Activated CD8-positive, alpha-beta memory T cell treated with anti-CD3 and anti-CD28 coated beads, Interleukin-2, amount 50 U/mL, for 1 hour (primary cell): ENCODE measurements around the gene FOXI1.
"Not testable (repeated sequence)": the region's sequence is repeated elsewhere in the genome, so short reads cannot be mapped to it uniquely, and the experiment has no call there.

Experiments used
- DNase-seq: peaks from one replicate; pipeline ENCODE4 v3.0.0-alpha.2; 2020; ENCODE audit errors: extremely low read depth

Gene FOXI1

DNA sequence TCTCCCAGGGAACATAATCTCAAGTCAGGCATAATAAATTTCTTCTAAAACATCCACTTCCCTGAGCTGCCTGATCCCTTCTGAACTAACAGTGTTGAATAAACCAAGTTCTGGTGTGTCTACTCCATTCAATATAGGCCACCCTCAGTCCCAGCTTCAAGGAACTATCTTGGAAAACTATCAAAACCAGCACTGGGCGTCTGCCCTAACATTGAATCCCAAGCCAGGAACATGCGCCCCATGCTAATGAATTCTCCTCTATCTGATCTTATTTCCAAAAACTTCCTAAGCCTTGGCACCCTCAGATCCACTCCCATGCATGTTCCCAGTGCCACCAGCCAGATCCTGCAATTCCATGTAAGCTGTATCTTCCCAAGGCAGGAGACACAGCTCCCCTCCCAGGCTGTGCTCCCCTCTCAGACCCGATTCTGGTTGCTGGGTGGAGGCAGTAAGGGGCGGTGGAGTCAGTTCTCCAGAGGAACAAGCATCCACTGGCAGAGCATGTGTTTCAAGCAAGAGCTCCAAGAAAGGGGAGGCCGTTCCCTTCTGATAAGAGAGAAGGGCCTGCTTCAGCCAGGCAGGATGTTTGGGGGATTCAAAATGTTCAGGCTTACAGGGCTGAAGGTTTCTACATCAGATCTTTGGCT is 13.1 kb upstream of the FOXI1 start:
- no peak for DNase-seq

GRCh38 chr5:170094329-170094728 is 11.4 kb upstream of the FOXI1 start:
- not testable (repeated sequence) for DNase-seq

GRCh38 chr5:170095646-170096045 is 10.1 kb upstream of the FOXI1 start:
- DNase-seq, result no peak

- DNase-seq, result no peak
These were observed 7.8 kb upstream of the FOXI1 start for GRCh38 chr5:170097934-170098333.

DNA sequence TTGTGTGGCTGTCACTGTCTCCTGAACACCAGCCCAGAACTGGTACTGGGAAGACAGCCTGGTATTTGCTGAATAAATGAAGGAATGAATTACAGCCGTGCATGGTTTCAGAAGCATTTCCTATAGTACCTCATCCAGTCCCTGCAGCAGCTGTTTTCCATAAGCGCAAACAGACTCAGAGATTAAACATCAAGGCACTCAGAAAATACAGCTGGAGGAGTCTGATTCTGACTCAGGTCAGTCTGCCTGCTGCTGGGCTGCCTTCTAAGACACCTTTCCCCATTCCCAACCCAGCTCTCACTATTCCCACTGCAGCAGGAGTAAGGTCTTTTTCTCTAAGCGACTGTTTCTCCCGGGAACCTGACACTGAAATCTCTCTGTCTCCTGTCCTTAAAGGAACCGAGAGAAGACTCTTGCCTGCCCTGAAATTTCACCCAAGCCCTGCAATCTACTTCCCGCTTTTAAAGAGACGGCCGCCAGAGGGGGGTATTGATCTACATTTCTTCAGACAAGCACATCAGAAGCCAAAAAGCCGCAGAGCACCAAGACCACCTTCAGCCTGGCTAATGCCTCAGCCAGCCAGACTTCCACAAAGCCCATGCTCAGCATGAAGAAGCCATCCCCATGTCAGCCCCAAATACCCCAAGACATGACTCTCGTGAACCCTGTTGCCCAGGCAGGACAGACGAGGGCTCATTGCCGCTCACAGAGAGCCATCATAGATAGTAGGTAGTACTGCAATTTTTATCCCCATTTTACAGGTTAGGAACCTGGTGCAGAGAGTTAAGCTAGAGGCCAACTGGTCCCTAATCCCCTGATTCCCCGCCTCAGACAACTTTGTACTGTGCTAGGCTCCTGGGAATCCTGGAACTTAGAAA is 5.4 kb upstream of the FOXI1 start:
- peak; percentile 17 for DNase-seq

DNA sequence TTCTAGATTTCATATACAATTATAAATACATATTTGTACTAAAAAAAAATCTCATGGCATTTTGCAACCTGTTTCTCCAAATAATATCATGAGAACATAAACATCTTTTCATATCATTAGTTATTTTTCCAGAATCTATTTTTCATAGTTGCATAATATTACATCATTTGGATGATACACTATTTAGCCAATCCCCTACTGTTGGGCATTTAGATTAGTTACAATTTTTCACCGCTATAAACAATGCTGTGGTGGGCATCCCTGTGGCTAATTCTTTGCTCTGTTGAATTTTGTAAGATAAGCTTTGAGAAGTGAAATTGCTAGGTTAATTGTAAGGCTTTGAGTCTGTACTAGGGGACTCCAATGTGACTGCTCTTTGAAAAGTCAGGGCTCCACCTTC is 2.2 kb upstream of the FOXI1 start:
- no peak for DNase-seq

DNA sequence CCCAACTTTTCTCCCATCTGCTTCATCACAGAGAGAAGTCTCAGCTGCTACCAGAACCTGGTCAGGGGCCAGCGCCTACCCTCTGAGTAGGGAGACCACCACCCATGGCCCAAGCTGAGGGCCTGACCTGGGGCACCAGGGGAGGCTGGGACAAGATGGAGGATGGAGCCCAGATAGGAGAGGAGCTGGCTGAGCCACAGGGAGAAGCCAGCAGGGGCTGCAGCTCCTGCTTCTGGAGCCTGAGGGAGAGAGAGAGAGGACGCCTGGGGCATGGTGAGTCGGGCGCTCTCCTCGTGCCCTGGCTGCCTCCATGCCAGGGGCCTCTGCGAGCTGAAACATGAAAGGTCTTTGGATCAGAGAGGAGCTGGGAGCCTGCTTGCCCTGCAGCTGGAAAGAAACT is 1.4 kb upstream of the FOXI1 start:
- no peak for DNase-seq

DNA sequence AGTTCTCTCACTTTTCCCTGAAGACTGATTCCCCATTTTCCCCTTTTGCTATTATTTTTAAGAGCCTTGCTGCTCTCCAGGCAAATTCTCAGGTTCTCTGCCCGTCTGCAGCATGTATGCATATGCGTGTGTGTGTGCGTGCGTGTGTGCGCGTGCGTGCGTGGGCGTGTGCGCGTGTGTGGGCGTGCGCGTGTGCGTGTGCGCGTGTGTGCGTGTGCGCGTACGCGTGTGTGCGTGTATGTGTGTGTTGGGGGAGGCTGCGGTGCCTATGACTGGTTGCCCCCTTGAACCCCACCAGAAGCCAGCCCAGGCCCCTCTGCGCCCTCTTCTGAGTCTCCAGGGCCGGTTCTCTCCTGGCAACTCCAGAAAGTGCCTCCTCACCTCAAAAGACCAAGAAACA is 987 bp upstream of the FOXI1 start:
- no peak for DNase-seq

- DNase-seq, result no peak
These were observed 2.0 kb downstream of the FOXI1 start for GRCh38 chr5:170107674-170108073.

DNA sequence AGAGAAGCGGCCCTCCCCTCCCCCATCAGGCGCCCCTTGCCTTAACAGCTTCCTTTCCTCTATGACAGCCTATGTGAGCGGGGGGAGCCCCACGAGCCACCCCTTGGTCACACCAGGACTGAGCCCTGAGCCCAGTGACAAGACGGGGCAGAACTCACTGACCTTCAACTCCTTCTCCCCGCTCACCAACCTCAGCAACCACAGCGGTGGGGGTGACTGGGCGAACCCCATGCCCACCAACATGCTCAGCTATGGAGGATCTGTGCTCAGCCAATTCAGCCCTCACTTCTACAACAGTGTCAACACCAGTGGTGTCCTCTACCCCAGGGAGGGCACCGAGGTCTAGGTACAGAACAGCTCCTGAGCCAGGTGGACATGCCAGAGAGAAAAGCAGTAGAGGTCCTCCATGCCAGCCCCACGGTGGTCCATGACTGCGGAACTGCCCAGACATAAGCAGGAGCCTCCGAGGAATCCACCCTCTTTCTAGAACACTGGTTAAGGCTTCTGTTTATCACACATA is 2.6 kb downstream of the FOXI1 start:
- DNase-seq, result no peak

DNA sequence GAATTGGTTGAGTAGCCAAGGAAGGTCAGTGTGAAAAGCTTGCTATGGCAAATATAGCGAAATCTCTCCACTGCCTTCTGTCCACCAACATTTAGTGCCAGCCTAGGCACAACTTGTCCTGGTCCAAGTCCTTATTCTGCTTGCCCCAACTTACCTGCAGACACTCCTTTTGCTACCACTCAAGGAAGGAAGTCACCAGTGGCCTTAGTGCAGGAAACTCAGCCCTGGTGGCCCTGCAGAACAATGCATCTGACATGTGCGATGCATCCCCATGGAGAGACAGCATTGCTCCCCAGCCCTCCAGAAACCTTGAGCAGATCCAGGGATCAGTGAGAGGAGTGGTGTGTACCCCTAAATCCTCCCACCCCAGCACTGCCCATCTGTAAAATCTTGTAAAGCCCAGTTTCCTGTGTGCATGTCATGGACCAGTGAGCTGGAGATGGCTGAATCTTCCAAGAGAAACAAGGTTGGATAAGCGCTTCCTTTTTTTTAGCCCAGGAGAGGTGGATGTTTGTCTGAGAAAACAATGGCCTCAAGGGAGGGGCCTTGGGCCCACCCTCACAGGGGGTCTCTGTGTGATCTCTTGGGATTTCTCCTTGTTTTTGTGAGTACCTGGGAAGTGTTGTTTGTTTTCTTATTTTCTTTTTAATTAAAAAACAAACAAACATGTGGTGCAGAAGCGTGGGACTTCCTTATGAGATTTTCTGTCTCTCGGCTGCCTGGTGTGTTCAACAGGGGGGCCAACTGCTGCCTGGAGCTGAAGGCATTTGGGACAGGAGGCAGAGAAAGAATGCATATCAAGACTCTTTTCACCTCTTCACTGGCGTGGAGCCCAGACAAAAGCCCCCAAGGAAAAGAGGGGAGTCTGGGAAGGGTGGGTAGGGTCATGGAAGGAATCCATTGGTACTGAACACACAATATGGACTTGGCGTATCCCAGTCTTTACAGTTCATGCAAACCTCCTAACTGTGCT is 3.6 kb downstream of the FOXI1 start:
- DNase-seq, result no peak

DNA sequence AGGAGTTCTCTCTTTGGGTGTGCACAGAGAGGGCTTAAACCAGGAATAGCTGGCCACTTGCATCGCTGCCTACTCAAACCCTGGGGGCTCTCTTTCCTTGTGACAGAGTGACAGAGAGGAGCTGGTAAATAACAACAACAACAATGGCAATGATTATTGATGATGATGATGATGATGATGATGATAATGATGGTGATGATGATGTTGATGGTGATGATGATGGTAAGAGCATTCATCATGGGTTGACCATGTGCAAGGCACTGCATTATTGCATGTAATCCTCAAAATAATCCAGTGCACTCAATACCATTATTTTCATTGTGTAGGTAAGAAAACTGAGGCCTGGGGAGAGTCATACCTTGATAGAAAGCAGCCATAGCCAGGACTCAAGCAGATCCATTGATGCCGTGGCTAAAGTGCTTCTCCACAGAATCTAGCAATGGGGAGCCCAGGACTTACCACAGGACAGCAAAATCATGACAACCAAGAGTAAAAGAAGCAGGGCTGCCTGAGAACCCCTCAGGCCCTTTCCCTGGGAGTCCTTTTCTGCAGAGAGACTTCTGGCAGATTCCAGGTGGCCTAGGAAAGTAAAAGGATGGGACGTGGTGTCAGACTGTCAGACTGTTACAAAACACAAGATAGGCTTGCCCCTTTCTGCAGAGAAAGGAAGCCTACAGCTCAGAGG is 4.8 kb downstream of the FOXI1 start:
- DNase-seq, result no peak

DNA sequence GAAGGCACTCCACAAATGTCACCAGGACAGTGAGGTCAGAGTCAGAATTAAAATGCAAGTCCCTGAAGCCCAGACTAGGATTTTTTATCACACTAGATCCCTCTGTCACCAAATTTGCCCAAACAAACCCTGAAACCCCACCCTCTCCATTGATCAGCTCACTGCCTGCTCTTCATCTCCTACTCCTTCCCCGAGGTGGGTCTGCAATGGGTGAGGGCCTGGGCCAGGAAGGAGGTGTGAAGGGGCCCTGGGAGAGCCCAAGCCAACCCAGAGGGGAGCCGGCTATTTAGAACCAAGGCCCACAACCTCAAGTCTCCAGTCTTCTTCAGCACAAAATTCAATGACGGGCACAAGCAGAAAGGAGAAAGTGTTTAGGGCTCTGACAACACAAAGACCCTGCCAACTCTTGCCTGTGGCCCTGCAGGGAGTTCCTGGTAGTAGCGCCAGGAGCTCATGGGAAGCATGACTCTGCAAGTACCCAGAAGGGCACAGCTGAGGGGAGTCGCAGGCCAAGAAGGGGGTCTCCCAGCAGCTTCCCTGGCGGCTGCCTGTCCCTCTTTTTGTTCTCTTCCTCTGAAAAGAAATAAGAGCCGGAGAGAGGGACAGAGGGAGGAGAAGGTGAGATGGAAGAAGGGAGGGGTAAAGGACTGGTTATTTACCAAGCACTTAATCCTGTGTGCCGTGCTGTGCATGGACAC is 5.5 kb downstream of the FOXI1 start:
- DNase-seq, result no peak

GRCh38 chr5:170112876-170113521 is 7.3 kb downstream of the FOXI1 start:
- DNase-seq, result no peak

- no peak for DNase-seq
These were observed 7.8 kb downstream of the FOXI1 start for GRCh38 chr5:170113522-170113900.

GRCh38 chr5:170114271-170114670 is 8.6 kb downstream of the FOXI1 start:
- DNase-seq, result no peak

GRCh38 chr5:170115925-170116324 is 10.2 kb downstream of the FOXI1 start:
- no peak for DNase-seq

- DNase-seq, result no peak
These were observed 12.0 kb downstream of the FOXI1 start for GRCh38 chr5:170117736-170118135.

DNA sequence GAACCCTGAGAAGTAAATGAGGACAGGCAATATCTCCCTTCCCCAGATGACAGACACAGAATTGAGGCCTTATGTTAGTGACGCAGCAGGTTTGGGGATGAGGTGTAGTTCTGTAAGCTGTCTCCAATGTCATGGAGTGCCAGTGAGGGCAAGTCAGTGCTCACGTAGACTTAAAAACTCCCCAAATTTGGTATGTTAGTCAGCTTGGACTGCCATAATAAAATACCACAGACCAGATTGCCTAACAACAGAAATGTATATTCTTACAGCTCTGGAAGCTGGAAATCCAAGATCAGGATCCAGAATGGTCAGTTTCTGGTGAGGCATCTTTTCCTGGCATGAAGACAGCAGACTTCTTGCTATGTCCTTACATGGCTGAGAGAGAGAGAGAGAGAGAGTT is 14.9 kb downstream of the FOXI1 start:
- DNase-seq, result no peak

DNA sequence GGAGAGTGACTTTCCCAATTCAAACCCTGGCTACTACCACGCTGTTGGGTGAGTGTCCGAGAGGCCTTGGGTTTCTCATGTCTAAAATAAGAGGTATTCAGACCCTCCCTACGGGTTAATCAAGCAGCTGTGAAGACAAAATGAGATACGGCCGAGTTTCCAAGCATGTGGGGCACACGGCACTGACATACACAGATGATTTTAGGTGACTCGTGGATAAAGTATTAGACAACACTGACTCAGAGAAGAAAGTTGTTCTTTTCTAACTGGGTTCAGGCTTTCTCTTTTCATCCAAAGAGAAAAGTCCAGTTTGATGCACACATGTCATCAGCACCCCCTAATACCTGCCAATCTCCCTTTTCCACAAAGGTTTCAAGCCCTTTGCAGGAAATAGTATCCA is 15.6 kb downstream of the FOXI1 start:
- no peak for DNase-seq
